SK-N-SH treated with all-trans-retinoic acid at 6 μM for 48 hours (cell line): ENCODE data around the gene C4orf51.

ENCODE experiments used
- ESRRG ChIP-seq: fragments of 250-450 bp; sonication (Bioruptor Pico); IDR thresholded peaks from 2 replicates; pipeline ENCODE4 v1.6.1; 2021; ENCODE audit warnings: mild to moderate bottlenecking
- ISL1 ChIP-seq: fragments of 250-450 bp; sonication (Bioruptor Pico); IDR thresholded peaks from 2 replicates; pipeline ENCODE4 v2.1.2; 2022; ENCODE audit warnings: mild to moderate bottlenecking, moderate library complexity
- TF ChIP-seq, protein P1 (sequence below): fragments of 250-450 bp; sonication (Bioruptor Pico); IDR thresholded peaks from 2 replicates; pipeline ENCODE4 v1.8.0; 2020; ENCODE audit warnings: mild to moderate bottlenecking, moderate library complexity, borderline replicate concordance

DNA sequence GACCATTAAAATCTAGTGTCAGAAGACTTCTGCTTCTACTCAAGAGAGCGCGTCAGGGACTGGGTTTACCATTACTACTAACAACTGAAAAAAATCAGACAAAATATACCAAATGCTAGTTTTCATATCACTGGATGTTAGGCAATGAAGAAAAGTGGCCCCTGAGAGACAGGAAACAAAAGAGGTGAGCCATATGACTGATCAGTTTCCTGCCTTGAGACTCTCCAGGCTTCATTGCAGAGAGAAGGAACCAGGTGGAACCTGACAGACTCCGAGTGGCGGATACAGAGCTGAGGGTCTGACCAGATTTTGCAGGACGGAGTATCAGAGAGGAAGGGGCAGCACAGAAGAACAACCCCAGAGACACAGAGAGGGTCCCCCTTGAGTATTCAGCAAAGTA, 86.3 kb downstream of the C4orf51 start:
- TF ChIP-seq ISL1 (CRISPR knock-in tag) (no peak), ESRRG (no peak)
- TF ChIP-seq, protein P1, sequence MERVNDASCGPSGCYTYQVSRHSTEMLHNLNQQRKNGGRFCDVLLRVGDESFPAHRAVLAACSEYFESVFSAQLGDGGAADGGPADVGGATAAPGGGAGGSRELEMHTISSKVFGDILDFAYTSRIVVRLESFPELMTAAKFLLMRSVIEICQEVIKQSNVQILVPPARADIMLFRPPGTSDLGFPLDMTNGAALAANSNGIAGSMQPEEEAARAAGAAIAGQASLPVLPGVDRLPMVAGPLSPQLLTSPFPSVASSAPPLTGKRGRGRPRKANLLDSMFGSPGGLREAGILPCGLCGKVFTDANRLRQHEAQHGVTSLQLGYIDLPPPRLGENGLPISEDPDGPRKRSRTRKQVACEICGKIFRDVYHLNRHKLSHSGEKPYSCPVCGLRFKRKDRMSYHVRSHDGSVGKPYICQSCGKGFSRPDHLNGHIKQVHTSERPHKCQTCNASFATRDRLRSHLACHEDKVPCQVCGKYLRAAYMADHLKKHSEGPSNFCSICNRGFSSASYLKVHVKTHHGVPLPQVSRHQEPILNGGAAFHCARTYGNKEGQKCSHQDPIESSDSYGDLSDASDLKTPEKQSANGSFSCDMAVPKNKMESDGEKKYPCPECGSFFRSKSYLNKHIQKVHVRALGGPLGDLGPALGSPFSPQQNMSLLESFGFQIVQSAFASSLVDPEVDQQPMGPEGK (CRISPR knock-in tag), result no peak
